Fibroblast of gingiva (primary cell): ENCODE data around the gene ARHGEF28.
A peak's percentile ranks its signal among the peaks of the same experiment; 100 is the strongest.

ENCODE experiments used
- DNase-seq: peaks from one replicate; pipeline ENCODE4 v3.0.0-alpha.2; 2011; ENCODE audit warnings: low read depth

The ARHGEF28 gene

GRCh38 chr5:73619606-73620333 is 6.2 kb upstream of the ARHGEF28 start:
- no peak for DNase-seq

GRCh38 chr5:73620334-73620687 is 5.7 kb upstream of the ARHGEF28 start:
- no peak for DNase-seq

DNA sequence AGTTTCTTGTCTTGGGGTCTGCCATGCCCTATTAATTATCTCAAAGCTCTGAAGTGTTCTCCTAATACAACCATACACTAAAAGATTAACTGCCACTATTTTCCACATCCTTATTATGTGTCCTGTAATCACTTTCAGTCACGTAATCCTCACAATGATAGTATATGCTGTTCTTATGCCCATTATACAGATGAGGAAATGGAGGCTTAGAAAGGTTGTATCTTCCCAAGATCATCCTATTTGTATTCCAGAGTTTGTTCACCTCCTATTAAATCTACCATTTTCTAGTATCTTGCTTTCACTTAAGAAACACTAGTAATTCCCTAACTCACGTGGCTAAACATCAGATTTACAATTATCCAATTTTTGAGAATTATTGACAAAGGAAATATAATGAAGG is 2.9 kb upstream of the ARHGEF28 start:
- DNase-seq: no peak

DNA sequence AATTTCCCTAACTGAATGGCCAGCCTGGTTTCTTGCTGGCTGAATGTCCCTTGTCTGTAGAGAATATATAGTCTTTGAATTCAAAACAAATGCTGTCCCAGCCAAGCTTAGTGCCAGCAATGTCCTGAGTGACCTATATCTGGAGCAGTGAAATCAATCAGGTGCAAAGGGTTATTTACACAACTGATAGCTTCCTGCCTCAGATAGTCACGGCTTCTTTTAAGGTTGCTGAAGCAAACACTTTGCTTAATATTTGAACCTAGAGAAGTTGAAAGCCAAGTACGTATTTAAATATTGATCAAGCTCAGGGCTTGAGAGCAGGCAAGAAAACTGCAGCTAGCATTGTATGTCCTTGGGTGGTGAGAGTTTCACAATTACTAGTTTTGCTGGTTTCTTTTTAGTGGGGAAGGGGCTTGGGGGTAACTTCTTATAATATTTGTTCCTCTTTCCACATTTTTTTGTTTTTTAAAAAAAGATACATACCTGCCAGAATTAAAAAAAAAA is 2.0 kb upstream of the ARHGEF28 start:
- DNase-seq: no peak

DNA sequence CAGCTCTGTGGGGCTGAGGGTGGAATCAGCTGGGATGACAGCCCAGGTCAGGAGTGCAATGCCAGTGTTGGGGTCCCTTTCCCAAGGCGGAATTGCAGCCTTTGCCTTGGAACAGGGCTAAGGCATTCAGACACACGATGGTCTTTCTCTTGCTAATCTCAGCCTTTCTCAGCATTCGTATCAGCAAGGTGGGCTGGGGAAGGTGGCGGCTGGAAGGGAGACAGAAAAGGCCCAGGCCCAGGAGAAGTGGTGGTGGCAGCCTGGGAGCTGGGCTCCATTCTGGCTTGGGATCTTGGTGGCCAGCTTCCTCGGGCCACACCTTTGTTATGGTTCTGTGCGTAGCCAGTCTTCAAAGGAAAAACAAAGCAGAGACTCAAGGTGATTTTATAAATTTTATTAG is 1.1 kb upstream of the ARHGEF28 start:
- no peak for DNase-seq

- DNase-seq: peak; percentile 34
Measured at GRCh38 chr5:73625372-73625943, 538 bp upstream of the ARHGEF28 start.

DNA sequence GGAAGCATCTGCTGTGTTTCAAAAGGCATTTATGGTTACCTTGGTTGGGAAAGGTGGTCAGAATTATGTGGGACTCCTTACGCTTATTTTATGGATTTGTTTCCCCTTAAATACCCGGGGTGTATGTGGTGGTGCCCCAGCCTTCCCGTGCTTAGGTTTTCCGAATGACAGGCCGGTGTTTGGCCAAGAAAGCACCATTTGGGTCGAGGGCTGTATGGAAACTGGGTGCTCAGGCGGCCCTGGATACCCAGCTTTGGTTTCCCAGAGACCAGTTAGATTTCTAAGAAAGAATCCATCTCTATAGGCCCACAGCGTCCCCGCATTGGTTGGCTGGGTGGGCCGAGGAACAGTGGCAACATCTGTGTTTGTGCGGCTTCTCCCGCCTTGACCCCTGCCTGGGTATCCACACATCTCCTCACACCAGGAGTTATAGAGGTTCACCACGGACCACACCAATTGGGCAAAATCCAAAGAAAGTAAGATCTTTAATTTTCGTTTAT is 868 bp downstream of the ARHGEF28 start:
- no peak for DNase-seq

DNA sequence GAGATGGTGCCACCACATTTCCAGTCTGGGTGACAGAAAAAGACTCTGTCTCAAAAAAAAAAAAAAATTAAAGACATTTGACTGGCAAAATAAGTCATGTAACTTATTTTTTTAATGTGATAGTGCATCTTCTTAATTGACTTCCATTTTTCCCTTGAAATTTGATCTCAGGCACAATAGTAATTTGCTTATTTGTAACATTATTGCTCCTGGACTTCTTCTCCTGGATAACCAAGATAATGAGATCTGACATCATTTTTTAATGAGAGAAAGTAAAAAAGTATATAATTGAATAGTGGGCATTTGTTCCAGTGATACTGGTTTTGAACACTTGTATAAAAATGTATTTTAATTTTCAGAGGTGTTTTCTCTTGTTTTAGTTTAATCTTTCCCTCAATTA is 3.5 kb downstream of the ARHGEF28 start:
- no peak for DNase-seq

- no peak for DNase-seq
Measured at GRCh38 chr5:73630765-73631164, 4.8 kb downstream of the ARHGEF28 start.

- no peak for DNase-seq
Measured at GRCh38 chr5:73631500-73631899, 5.5 kb downstream of the ARHGEF28 start.

DNA sequence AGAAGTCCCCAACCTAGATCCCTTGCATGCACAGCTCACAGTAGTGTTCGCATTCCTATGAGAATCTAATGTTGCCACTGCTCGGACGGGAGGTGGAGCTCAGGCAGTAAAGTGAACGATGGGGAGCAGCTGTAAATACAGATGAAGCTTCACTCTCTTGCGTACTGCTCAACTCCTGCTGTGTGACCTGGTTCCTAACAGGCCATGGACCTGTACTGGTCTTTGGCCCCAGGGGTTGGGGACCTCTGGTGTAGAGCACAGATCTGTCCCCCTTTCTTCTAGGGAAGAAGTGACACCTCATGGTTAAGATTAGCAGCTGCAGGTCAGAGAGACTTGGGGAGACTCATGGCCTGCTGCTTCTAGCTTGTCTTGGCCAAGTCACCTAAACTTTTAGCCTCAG is 7.1 kb downstream of the ARHGEF28 start:
- no peak for DNase-seq

- DNase-seq: no peak
Measured at GRCh38 chr5:73636408-73636807, 10.4 kb downstream of the ARHGEF28 start.

DNA sequence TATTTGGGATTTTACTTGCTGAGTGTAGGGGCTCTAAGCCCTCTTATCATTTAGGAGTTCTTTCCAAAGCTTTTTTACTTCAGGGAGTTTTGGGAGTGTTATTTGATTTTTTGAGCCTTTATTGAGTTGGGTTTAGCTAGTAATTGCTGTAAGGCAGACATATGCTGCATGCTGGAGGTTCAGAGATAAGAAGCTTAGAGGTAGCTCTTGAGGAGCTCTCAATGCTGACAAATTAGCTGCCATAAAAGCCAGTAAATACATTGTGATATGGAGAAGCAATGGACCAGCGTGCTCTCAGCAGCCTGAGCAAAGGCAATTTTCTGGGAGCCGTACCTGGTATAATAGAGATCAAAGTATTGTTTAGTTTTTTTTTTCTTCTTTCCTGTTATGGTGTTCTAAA is 11.6 kb downstream of the ARHGEF28 start:
- no peak for DNase-seq

DNA sequence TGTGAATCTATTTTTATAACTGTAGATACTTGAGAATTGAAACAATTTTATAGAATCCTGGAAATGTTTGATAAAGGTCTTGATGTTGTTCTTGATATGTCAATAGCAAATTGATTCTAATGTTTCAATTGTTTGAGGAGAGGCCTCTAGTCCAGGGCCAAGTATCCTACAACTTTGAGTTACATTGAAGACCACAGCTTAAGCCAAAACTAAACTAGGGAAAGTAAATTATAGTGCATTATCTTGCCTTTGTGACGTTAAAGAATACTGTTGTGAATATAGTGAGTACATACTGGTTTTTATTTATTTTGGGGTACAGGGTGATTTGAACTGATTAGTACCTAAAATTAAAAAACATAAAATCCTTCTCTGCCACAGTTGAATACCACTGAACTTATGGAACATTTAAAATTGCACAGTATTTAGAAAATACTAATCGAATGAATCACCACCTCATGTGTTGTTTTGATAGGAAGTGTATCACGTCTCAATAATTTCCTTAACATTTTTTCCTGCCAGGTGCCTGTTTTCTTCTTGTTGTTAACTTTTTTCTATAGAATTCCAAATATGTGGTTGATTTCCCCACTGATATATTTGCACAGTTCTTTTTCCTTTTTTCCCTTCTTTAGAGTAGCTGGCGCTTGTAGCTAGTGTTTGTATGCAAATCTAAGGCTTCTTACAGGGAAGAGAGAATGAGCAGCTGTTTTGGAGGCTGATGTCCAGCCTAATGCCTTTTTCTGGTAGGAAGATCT is 12.5 kb downstream of the ARHGEF28 start:
- DNase-seq: peak; percentile 33

GRCh38 chr5:73640861-73641320 is 14.9 kb downstream of the ARHGEF28 start:
- DNase-seq: no peak

- DNase-seq: no peak
Measured at GRCh38 chr5:73641811-73642210, 15.8 kb downstream of the ARHGEF28 start.

- DNase-seq: no peak
Measured at GRCh38 chr5:73642344-73642743, 16.3 kb downstream of the ARHGEF28 start.

GRCh38 chr5:73644385-73644963 is 18.5 kb downstream of the ARHGEF28 start:
- DNase-seq: no peak

DNA sequence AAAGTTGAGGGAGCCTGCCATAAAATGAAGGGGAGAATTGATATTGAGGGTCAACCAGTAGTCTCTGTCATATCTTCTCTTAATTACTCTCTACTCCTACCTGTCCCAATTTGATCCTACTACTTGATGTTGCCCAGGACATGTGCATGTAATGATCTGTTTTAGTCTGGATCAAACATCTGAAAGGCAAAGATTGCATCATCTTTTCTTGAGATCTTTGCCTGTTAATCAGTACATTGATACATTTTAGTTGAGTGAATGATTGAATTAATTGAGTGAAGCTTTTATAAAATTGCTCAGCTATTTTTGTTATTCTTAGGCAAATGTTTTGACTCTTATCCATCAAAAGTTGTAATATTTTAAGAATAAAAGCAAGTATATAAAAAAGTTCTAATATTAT is 21.7 kb downstream of the ARHGEF28 start:
- no peak for DNase-seq

DNA sequence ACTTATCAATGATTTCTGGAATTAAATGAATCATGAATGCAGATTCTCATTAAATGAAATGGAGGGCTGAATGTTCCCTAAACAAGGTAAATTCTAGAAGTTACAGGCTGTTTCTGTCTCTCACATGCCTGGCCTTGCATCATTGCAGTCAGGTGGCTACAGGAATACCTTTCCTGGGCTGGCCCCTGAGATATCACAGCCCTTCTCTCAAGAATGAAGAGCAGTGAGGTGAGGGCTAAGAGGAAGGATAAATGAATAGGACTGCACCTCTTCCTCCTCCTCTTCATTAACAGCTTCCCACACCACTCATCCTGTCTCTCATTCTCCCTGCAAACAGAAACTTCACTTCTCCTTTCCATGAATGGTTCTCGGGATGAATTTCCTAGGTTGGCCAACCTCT is 22.5 kb downstream of the ARHGEF28 start:
- no peak for DNase-seq

DNA sequence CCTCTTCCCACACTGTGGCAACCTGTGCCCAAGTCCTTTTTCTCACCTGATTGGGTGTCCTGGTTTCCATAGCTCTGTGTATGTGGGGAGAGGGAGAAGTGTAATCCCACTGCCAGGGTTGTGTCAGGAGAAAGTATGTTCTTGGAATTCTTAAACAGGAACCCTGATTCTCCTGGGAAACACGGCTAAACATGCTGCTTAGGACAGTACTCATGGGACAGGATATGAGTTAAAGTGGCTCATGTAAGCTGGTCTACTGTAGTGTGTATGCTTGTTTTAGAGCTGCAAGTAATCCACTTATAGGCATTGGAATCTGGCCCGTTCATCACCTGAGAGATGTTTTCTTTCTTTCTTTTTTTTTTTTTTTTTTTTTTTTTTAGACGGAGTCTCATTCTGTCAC is 23.9 kb downstream of the ARHGEF28 start:
- no peak for DNase-seq

DNA sequence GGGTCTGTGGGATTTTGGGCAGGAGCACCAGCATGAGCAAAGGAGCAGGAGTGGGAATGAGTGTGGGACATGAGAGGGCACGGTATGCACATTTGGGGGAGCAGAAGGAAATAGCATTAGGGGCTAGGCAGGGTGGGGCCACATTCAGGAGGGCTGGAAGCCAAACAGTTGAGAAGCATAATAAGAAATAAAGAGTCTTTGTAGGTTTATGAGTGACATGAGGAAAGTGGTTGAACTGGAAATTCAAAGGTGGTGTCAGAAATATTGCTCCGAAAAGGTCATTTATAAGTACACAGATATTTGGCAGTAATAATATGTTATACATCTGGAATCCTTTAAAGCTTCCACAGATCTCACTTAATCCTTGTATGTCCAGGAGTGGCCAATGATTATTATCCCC is 26.4 kb downstream of the ARHGEF28 start:
- no peak for DNase-seq
